PC-9 (cell line): ENCODE data around the gene DDX39A.

Experiments
- EZH2 ChIP-seq: fragments of 200-600 bp; sonication (generic); IDR thresholded peaks from 2 replicates; pipeline ENCODE4 v1.8.0; 2017; ENCODE audit warnings: antibody characterized with exemption, low read depth
- TF ChIP-seq, protein P1 (sequence below): fragments of 200-600 bp; sonication (generic); conservative IDR thresholded peaks from 2 replicates; pipeline ENCODE4 v1.6.1; 2017; ENCODE audit warnings: mixed run types, antibody characterized with exemption, mild to moderate bottlenecking, moderate library complexity

DNA sequence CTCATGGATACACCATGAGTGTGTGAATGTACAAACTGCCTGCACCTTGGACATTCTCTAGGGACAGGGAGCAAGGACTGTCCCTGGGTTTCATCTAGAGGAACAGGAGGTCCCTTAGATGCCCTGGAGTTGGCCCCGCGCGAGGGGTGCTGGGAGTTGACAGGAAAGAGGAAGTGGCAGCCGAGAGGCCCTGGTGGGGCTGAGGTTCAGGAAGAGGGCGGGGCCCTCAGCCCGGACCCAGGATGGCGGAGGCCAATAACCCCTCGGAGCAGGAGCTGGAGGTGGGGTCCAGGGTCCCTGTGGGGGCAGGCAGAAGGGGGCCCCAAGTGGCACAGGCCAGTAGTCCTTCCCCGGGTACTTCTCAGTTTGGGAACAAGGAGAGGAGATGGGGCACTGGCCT, 20.9 kb upstream of the DDX39A start:
- TF ChIP-seq, protein P1, sequence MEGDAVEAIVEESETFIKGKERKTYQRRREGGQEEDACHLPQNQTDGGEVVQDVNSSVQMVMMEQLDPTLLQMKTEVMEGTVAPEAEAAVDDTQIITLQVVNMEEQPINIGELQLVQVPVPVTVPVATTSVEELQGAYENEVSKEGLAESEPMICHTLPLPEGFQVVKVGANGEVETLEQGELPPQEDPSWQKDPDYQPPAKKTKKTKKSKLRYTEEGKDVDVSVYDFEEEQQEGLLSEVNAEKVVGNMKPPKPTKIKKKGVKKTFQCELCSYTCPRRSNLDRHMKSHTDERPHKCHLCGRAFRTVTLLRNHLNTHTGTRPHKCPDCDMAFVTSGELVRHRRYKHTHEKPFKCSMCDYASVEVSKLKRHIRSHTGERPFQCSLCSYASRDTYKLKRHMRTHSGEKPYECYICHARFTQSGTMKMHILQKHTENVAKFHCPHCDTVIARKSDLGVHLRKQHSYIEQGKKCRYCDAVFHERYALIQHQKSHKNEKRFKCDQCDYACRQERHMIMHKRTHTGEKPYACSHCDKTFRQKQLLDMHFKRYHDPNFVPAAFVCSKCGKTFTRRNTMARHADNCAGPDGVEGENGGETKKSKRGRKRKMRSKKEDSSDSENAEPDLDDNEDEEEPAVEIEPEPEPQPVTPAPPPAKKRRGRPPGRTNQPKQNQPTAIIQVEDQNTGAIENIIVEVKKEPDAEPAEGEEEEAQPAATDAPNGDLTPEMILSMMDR = no peak
- no peak for TF ChIP-seq EZH2
